ENCODE data around the gene ENC1. TPM values are rescaled to one million over a fixed set of nuclear protein-coding genes. Genes with fewer than 3 reads are reported as not detected.
"Not testable (repeated sequence)": the region's sequence is repeated elsewhere in the genome, so short reads cannot be mapped to it uniquely, and the experiment has no call there.

The ENC1 gene, protein sequence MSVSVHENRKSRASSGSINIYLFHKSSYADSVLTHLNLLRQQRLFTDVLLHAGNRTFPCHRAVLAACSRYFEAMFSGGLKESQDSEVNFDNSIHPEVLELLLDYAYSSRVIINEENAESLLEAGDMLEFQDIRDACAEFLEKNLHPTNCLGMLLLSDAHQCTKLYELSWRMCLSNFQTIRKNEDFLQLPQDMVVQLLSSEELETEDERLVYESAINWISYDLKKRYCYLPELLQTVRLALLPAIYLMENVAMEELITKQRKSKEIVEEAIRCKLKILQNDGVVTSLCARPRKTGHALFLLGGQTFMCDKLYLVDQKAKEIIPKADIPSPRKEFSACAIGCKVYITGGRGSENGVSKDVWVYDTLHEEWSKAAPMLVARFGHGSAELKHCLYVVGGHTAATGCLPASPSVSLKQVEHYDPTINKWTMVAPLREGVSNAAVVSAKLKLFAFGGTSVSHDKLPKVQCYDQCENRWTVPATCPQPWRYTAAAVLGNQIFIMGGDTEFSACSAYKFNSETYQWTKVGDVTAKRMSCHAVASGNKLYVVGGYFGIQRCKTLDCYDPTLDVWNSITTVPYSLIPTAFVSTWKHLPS
- polyA plus RNA-seq: 2.7 TPM

DNA sequence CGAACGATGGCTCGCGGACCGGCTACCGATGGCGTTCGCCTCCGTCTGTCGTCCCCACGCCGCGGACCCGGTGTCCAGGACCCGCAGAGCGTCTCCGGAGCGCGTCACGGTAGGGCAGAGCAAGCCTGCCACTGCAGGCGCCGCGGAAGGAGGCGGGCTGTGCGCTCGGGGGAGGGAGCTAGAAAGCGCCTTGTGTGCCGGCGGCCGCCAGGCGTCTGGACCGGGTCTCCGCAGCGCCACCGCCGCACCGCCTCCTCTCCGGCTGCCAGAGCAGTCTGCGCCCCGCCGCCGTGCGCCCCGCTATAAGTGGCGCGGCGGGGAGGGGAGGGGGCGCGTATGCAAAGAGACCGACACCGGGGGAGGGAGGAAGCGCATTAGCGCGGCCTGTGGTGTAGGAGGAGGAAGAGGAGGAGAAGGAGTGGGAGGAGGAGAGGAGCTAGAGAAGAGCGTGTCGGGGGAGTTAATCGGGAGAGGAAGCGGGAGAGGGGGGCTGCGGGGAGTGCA is at the start of gene ENC1:
Gene ENC1 (minus strand): TSS at position 279 of the 504 bp plus-strand sequence. CDS start 4,243 bp downstream, outside the sequence.
- peaks cover 13 to 19% (median 17%) of the 10 kb centered on the region in 3 donors for H3K4me1 Mint-ChIP-seq

DNA sequence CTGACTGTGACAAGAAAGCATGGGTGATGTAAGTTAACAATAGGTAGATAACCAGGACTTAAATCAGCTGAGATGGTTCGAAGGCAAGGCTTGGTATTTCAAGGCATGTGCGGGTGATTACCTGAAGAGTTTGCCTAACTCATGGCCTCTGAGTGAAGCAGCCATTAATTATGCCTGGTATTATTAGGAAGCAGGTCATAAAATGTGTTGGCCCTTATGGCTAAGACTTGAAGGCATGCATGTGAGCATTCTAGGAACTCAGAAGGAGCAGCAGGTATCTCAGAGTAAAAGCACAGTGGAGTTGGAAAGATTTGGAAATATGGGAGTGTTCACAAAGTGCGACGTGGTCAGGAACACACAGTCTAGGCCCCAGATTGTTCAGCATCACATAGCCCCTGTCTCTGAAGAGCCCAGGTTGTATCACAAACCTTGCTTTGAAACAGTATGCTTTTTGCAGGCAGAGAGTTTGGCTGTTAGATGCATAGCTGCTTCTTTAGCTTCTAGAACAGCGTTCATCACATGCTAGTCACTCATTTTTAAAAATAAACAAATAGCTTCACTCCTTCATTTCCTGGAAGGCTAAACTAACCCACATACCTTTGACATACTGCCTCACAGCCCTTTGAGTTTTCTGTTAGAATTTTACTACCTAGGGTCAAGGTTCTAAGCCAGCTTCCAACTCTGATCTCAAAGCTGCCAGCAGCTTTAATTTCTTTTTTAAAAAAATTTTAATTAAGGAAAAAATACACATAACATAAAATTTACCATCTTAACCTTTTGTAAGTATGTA is 46.6 kb upstream of the ENC1 start:
- H3K27me3 Mint-ChIP-seq: peaks cover 3% of the 10 kb centered on the region
- peaks cover 5 to 22% (median 16%) of the 10 kb centered on the region in 3 donors for H3K4me1 Mint-ChIP-seq
- no peaks in the 10 kb centered on the region for H3K9me3 Mint-ChIP-seq
- H3K4me3 Mint-ChIP-seq: peak overlapping the region in 2 of 4 donors; percentile 25 to 71
- no peak overlapping the region for H3K27ac Mint-ChIP-seq
- H3K36me3 Mint-ChIP-seq: peaks cover 1% of the 10 kb centered on the region

More for the DNA sequence above, at the start of gene ENC1:
- no peaks in the 10 kb centered on the region for H3K27me3 Mint-ChIP-seq
- peak within 1 kb of the TSS; percentile 63 to 86 (median 67) for H3K27ac Mint-ChIP-seq
- peaks cover 2% of the 10 kb centered on the region for H3K36me3 Mint-ChIP-seq
- no peaks in the 10 kb centered on the region for H3K9me3 Mint-ChIP-seq
- peak within 1 kb of the TSS; percentile 91 to 97 (median 94) for H3K4me3 Mint-ChIP-seq

DNA sequence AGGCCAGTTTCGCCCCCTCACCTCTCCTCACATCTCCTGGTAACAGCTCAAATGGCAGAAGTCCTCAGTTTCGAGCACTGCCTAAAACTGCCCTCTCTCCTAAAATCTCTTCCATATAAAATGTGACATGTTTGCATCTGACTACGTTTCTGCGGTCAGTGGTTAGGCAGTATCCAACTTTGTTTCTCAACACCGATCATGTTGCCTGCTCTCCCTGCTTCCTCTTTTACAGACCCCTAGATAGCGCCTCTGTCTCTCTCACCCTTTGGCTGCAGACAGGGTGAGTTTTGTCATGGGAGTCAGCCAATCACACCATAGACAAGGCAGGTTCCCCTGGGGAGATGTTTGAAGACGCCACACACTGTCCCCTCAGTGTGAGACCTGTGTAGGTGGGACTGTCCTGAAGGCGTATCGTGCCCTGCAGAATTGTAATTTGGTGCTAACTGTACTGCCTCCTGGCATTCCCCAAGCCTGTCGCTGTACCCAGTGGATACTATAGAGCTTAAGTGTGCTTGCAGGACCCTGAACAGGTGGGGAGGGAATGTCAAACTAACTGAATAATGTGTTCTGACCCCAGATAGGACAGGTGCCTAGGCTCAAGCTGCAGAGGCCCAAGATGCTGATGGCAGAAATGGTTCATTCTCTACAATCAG is 45.6 kb upstream of the ENC1 start:
- Mint-ChIP-seq H3K4me1 (peaks cover 5 to 22% (median 16%) of the 10 kb centered on the region in 3 donors), H3K27ac (peak overlapping the region; percentile 6 to 94 (median 63)), H3K36me3 (peaks cover 1% of the 10 kb centered on the region), H3K27me3 (peaks cover 3% of the 10 kb centered on the region), H3K9me3 (no peaks in the 10 kb centered on the region), H3K4me3 (peak overlapping the region; percentile 71 to 98 (median 92))

GRCh38 chr5:74684900-74685851 is 44.6 kb upstream of the ENC1 start, which contains the start of gene HEXB:
Gene HEXB (plus strand): TSS chr5:74685233. CDS start chr5:74685261, 28 bp downstream.
- Mint-ChIP-seq H3K27ac (peak within 1 kb of the TSS; percentile 6 to 94 (median 63)), H3K27me3 (peaks cover 3% of the 10 kb centered on the region), H3K36me3 (peaks cover 1% of the 10 kb centered on the region), H3K4me1 (peaks cover 5 to 21% (median 16%) of the 10 kb centered on the region in 3 donors), H3K4me3 (peak within 1 kb of the TSS; percentile 78 to 98 (median 92)), H3K9me3 (no peaks in the 10 kb centered on the region)

DNA sequence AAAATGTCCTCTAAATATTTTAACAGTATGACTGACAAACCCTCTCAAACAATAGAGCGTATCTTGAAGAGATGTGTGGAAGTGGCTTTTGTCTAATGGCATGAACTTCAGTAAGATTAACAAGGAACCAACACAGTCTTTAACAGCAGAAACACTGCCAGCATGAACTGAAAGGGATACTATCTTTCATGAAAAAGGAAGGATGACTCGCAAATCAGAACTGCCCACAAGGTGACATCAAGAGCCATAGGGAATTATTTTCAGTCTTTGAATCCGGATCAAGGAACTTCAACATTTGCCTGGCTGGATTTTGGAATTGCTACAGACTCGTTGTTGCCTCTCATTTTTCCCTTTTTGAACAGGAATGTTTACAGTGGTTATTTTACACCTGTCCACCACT is 39.4 kb upstream of the ENC1 start:
- H3K4me1 Mint-ChIP-seq: peaks cover 0 to 5% (median 0%) of the 10 kb centered on the region in 3 donors
- no peaks in the 10 kb centered on the region for H3K9me3 Mint-ChIP-seq
- H3K27ac Mint-ChIP-seq: no peak overlapping the region
- no peaks in the 10 kb centered on the region for H3K36me3 Mint-ChIP-seq
- H3K27me3 Mint-ChIP-seq: peaks cover 10% of the 10 kb centered on the region
- H3K4me3 Mint-ChIP-seq: peak overlapping the region in 1 of 4 donors; percentile 3

DNA sequence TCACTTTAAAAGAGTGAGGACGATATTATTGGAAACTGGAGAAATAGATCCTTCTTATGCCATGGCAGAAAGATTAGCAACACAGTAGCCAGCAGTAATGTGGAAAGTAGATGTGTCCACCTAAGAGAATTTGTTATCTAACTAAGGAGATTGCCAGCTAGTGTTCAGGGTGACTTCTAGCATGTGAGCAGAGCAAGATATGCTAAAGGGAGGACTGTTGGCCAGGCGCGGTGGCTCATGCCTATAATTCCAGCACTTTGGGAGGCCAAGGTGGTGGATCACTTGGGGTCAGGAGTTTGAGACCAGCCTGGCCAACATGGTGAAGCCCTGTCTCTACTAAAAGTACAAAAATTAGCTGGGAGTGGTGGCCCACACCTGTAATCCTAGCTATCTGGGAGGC is 38.8 kb upstream of the ENC1 start:
- H3K4me1 Mint-ChIP-seq, H3K36me3 Mint-ChIP-seq, H3K9me3 Mint-ChIP-seq, H3K4me3 Mint-ChIP-seq, H3K27ac Mint-ChIP-seq: not testable (repeated sequence)
- H3K27me3 Mint-ChIP-seq: peaks cover 10% of the 10 kb centered on the region

DNA sequence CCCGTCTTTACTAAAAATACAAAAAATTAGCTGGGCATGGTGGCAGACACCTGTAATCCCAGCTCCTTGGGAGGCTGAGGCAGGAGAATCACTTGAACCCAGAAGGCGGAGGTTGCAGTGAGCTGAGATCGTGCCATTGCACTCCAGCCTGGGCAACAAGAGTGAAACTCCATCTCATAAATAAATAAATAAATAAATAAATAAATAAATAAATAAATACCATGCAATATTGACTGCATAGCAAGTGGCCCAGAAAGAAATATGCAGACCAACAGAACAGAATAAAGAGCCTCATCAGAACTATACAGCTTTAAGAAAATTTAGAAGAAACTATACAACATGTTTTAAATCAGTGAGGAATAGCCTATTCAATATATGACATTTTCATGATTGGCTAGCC is 37.6 kb upstream of the ENC1 start:
- H3K4me3 Mint-ChIP-seq, H3K27ac Mint-ChIP-seq, H3K36me3 Mint-ChIP-seq, H3K9me3 Mint-ChIP-seq, H3K27me3 Mint-ChIP-seq, H3K4me1 Mint-ChIP-seq: not testable (repeated sequence)

- not testable (repeated sequence) for H3K27ac Mint-ChIP-seq, H3K4me1 Mint-ChIP-seq, H3K9me3 Mint-ChIP-seq, H3K36me3 Mint-ChIP-seq, H3K4me3 Mint-ChIP-seq
- H3K27me3 Mint-ChIP-seq: peaks cover 11% of the 10 kb centered on the region
Observed at GRCh38 chr5:74676466-74676865, 35.9 kb upstream of the ENC1 start.

DNA sequence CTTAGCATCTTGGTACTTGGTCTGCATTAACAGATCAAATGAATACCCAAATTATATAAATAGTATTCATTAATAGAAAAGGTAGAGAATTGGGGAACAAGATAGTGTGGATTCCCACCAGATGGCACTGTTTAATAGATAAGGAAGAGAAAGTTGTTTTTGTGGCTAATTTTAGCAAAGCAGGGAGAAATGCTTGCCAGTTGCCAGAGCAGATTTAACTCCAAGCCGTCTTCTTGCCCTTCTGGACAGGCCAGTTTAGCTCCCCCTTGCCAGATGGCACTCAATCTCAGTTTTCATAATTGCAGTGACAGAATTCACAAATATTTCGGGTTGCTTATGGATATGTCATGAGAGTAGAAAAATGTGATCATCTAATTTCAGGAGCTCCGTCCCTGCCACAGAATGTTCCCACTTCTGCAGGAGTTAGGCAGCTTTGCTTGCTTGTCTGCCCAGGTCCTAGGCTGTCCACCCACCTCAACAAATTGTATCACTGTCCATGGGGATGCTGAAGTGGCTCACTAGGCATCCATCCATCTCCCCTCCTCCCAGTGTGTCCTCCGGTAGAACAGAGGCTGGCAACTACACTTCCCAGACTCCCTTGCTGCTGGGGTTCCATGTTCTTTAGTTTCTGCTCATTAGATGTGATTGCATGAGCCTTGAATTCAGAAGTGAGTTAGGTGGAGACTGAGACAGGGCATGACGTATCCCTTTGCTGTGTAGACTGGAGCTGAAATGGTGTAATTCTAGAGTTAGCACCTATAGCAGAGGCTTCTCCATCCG is 32.7 kb upstream of the ENC1 start:
- Mint-ChIP-seq H3K9me3 (peaks cover 0 to 5% (median 0%) of the 10 kb centered on the region in 3 donors), H3K36me3 (no peaks in the 10 kb centered on the region), H3K4me3 (peak overlapping the region in 1 of 4 donors; percentile 28), H3K27me3 (peaks cover 14% of the 10 kb centered on the region), H3K4me1 (peaks cover 0 to 2% (median 0%) of the 10 kb centered on the region in 3 donors), H3K27ac (peak overlapping the region in 1 of 3 donors; percentile 40)

- Mint-ChIP-seq H3K4me3 (no peak overlapping the region), H3K36me3 (no peaks in the 10 kb centered on the region), H3K4me1 (peaks cover 0 to 2% (median 0%) of the 10 kb centered on the region in 3 donors), H3K9me3 (peaks cover 0 to 5% (median 0%) of the 10 kb centered on the region in 3 donors), H3K27ac (no peak overlapping the region), H3K27me3 (peaks cover 14% of the 10 kb centered on the region)
Observed at GRCh38 chr5:74672215-74672877, 31.8 kb upstream of the ENC1 start.

GRCh38 chr5:74670396-74671038 is 30.0 kb upstream of the ENC1 start:
- H3K4me1 Mint-ChIP-seq: peaks cover 0 to 2% (median 0%) of the 10 kb centered on the region in 3 donors
- H3K9me3 Mint-ChIP-seq: peaks cover 0 to 5% (median 0%) of the 10 kb centered on the region in 3 donors
- no peaks in the 10 kb centered on the region for H3K36me3 Mint-ChIP-seq
- peaks cover 14% of the 10 kb centered on the region for H3K27me3 Mint-ChIP-seq
- H3K4me3 Mint-ChIP-seq: no peak overlapping the region
- no peak overlapping the region for H3K27ac Mint-ChIP-seq

DNA sequence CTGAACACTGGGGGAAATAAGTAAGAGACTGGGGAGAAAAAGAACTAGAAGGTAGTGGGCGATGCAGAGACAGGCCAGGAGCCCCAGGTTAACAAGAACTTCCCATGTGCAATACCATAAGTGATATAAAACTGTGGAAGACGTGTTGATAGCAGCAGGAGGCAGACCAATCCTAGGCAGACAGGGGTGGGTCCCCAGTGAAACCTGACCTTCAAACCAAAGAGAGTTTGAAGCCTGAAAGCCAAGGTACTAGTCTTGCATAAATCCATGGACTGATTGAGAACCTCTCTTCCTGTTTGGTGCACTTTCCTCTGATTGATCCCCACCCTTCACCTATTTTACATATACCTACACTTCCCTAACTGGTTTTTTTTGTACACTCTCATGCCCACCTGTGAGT is 29.3 kb upstream of the ENC1 start:
- Mint-ChIP-seq H3K9me3 (peaks cover 0 to 5% (median 0%) of the 10 kb centered on the region in 3 donors), H3K27me3 (peaks cover 14% of the 10 kb centered on the region), H3K4me3 (no peak overlapping the region), H3K27ac (no peak overlapping the region), H3K4me1 (peaks cover 0 to 2% (median 0%) of the 10 kb centered on the region in 3 donors), H3K36me3 (no peaks in the 10 kb centered on the region)
